Activated CD8-positive, alpha-beta T cell treated with anti-CD3 and anti-CD28 coated beads for 36 hours (primary cell): ENCODE data around the gene ARHGAP42. TPM values are rescaled to one million over a fixed set of nuclear protein-coding genes. Genes with fewer than 3 reads are reported as not detected.

ENCODE experiments used
- ATAC-seq: fragments of 200-7000 bp; cut with Tn5 transposase; one replicate; pipeline ENCODE4 v1.10.0; 2021; ENCODE audit warnings: mild to moderate bottlenecking, moderate library complexity
- CTCF ChIA-PET: fragments of 350-600 bp; sonication (Branson Sonifier 250); formaldehyde crosslinking; loops from one replicate; lab custom pipeline; 2021; ENCODE audit warnings: antibody characterized with exemption; lab: Charles Lee
- POLR2A ChIA-PET: fragments of 350-600 bp; sonication (Branson Sonifier 250); formaldehyde crosslinking; loops from one replicate; lab custom pipeline; 2021; ENCODE audit warnings: antibody characterized with exemption; lab: Charles Lee
- DNase-seq: peaks from one replicate; pipeline ENCODE4 v3.0.0-alpha.2; 2020
- H3K27ac Mint-ChIP-seq: one replicate; pipeline ENCODE4 v1.8.0; 2021; ENCODE audit warnings: mild to moderate bottlenecking, mixed read lengths
- H3K27me3 Mint-ChIP-seq: one replicate; pipeline ENCODE4 v1.8.0; 2021; ENCODE audit warnings: mixed read lengths
- H3K36me3 Mint-ChIP-seq: one replicate; pipeline ENCODE4 v1.8.0; 2021; ENCODE audit warnings: low read depth, mixed read lengths
- H3K4me1 Mint-ChIP-seq: one replicate; pipeline ENCODE4 v1.8.0; 2021; ENCODE audit warnings: low read depth, mixed read lengths
- H3K4me3 Mint-ChIP-seq: one replicate; pipeline ENCODE4 v1.8.0; 2021; ENCODE audit warnings: mild to moderate bottlenecking, moderate library complexity, mixed read lengths
- H3K9me3 Mint-ChIP-seq: one replicate; pipeline ENCODE4 v1.8.0; 2021; ENCODE audit warnings: mixed read lengths
- CTCF ChIP-seq: fragments of 200-600 bp; IDR thresholded peaks from one replicate; pipeline ENCODE4 v1.8.0; 2022; ENCODE audit warnings: antibody characterized with exemption, mild to moderate bottlenecking
- intact Hi-C: fragments of 100-400 bp; cut with micrococcal nuclease; formaldehyde crosslinking; loops from one replicate; pipeline ENCODE4 v1.10.0; 2022
- total RNA-seq, 2 experiments: library from RNA; stranded (reverse); gene quantifications; one replicate each; pipeline ENCODE4 v1.2.3, GENCODE V29; 2021

Gene ARHGAP42
- total RNA-seq, 2 experiments from 2014 or later = 0.20 to 0.41 TPM

GRCh38 chr11:100677796-100678195 lies 9.3 kb upstream of the ARHGAP42 start:
- ChIA-PET CTCF (interaction anchor here (1.1 kb wide), 1 partner anchor 10 kb away, joined by 3 read pairs; no protein-coding TSS in a partner anchor), POLR2A (no interaction called here)
- intact Hi-C loops = no loop called here
- ATAC-seq = no peak
- Mint-ChIP-seq H3K4me1 (peaks cover 9% of the 10 kb centered on the region), H3K4me3 (no peak overlapping the region), H3K27ac (no peak overlapping the region), H3K27me3 (no peaks in the 10 kb centered on the region), H3K9me3 (no peaks in the 10 kb centered on the region), H3K36me3 (no peaks in the 10 kb centered on the region)
- no peak for TF ChIP-seq CTCF
- DNase-seq = no peak

- CTCF ChIA-PET = interaction anchor here (0.6 to 1.7 kb wide), 3 partner anchors 8 to 10 kb away, joined by 3 to 4 read pairs (median 3); no protein-coding TSS in a partner anchor
- Mint-ChIP-seq H3K4me3 (no peak overlapping the region), H3K36me3 (no peaks in the 10 kb centered on the region), H3K27me3 (peaks cover 1% of the 10 kb centered on the region), H3K4me1 (peaks cover 20% of the 10 kb centered on the region), H3K27ac (no peak overlapping the region), H3K9me3 (no peaks in the 10 kb centered on the region)
- DNase-seq = no peak
- intact Hi-C loops = loop anchor here (10.0 kb wide), 2 partner anchors 175 to 245 kb away; no protein-coding TSS in a partner anchor
- no peak for ATAC-seq
- POLR2A ChIA-PET = interaction anchor here (0.6 kb wide), 1 partner anchor 100 kb away, joined by 3 read pairs; no protein-coding TSS in a partner anchor
- TF ChIP-seq CTCF = no peak
Observed at GRCh38 chr11:100680070-100680469, 7.0 kb upstream of the ARHGAP42 start.

- ChIA-PET POLR2A (interaction anchor here (0.7 kb wide), 1 partner anchor 138 kb away, joined by 3 read pairs; no protein-coding TSS in a partner anchor), CTCF (interaction anchor here (0.7 to 1.0 kb wide), 2 partner anchors 17 to 231 kb away, joined by 3 read pairs; no protein-coding TSS in a partner anchor)
- intact Hi-C loops = loop anchor here (10.0 kb wide), 2 partner anchors 174 to 244 kb away; no protein-coding TSS in a partner anchor
- H3K27me3 Mint-ChIP-seq = peaks cover 1% of the 10 kb centered on the region
- H3K27ac Mint-ChIP-seq = no peak overlapping the region
- ATAC-seq (peak; percentile 75), DNase-seq (peak; percentile 63)
- H3K4me3 Mint-ChIP-seq = no peak overlapping the region
- H3K9me3 Mint-ChIP-seq = no peaks in the 10 kb centered on the region
- H3K4me1 Mint-ChIP-seq = peaks cover 25% of the 10 kb centered on the region
- TF ChIP-seq CTCF = no peak
- H3K36me3 Mint-ChIP-seq = no peaks in the 10 kb centered on the region
Observed at GRCh38 chr11:100681064-100681502, 6.0 kb upstream of the ARHGAP42 start.

- Mint-ChIP-seq H3K9me3 (no peaks in the 10 kb centered on the region), H3K4me3 (no peak overlapping the region), H3K4me1 (peaks cover 25% of the 10 kb centered on the region), H3K36me3 (no peaks in the 10 kb centered on the region), H3K27ac (no peak overlapping the region), H3K27me3 (peaks cover 7% of the 10 kb centered on the region)
- ATAC-seq (no peak), DNase-seq (no peak)
- no peak for TF ChIP-seq CTCF
- ChIA-PET POLR2A (no interaction called here), CTCF (no interaction called here)
- intact Hi-C loops = loop anchor here (10.0 kb wide), 2 partner anchors 172 to 242 kb away; no protein-coding TSS in a partner anchor
Observed at GRCh38 chr11:100682247-100682969, 4.7 kb upstream of the ARHGAP42 start.

- DNase-seq (no peak), ATAC-seq (no peak)
- POLR2A ChIA-PET = no interaction called here
- CTCF ChIA-PET = no interaction called here
- TF ChIP-seq CTCF = no peak
- peaks cover 26% of the 10 kb centered on the region for H3K4me1 Mint-ChIP-seq
- H3K36me3 Mint-ChIP-seq = no peaks in the 10 kb centered on the region
- H3K27me3 Mint-ChIP-seq = peaks cover 10% of the 10 kb centered on the region
- intact Hi-C loops = loop anchor here (10.0 kb wide), 2 partner anchors 172 to 242 kb away; no protein-coding TSS in a partner anchor
- H3K27ac Mint-ChIP-seq = no peak overlapping the region
- H3K9me3 Mint-ChIP-seq = no peaks in the 10 kb centered on the region
- H3K4me3 Mint-ChIP-seq = no peak overlapping the region
Observed at GRCh38 chr11:100683126-100683525, 4.0 kb upstream of the ARHGAP42 start.
